ENCODE results near the gene SDC4. TPM values are rescaled to one million over a fixed set of nuclear protein-coding genes. Genes with fewer than 3 reads are reported as not detected.
A peak's percentile ranks its signal among the peaks of the same experiment; 100 is the strongest.

Gene SDC4
- total and polyA plus RNA-seq, 9 of the 15 experiments (the other 6 are each of a cell fraction or from before 2014, with no cell fraction given): 2.1 to 10.7 (median 6.3) TPM

DNA sequence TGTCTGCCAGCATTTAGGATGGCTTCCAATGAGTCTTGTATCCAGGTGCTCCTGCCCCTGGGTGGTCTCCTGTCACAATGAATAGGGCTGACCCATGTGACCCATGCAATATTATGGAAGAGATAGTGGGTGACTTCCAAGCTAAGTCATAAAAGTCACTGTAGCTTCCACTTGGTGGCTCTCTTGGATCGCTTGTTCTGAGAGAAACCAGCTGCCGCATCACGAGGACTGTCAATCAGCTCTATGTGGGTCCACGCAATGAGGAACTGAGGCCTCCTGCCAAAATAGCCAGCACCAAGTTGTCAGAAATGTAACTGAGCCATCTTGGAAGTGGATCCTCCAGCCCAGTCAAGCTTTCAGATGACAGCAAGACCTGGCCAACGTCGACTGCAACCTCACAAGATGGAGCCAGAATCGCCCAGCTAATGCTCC lies 25.3 kb downstream of the SDC4 start (continued):
- no peak for TF ChIP-seq CEBPG (CRISPR knock-in tag; IDR thresholded peaks at IDR 0.05)
- TF ChIP-seq CEBPG (tag; conservative IDR thresholded peaks at IDR 0.05 in 1 of 2, IDR thresholded peaks at IDR 0.05 in 1 of 2): no peak
- TF ChIP-seq ZFP30 (CRISPR knock-in tag; IDR thresholded peaks at IDR 0.05; ENCODE audit: borderline replicate concordance): no peak
- TF ChIP-seq RUNX1 (IDR thresholded peaks at IDR 0.05; ENCODE audit: low read depth): no peak
- no peak for TF ChIP-seq E2F3 (CRISPR knock-in tag; IDR thresholded peaks at IDR 0.05)
- TF ChIP-seq, protein P1, sequence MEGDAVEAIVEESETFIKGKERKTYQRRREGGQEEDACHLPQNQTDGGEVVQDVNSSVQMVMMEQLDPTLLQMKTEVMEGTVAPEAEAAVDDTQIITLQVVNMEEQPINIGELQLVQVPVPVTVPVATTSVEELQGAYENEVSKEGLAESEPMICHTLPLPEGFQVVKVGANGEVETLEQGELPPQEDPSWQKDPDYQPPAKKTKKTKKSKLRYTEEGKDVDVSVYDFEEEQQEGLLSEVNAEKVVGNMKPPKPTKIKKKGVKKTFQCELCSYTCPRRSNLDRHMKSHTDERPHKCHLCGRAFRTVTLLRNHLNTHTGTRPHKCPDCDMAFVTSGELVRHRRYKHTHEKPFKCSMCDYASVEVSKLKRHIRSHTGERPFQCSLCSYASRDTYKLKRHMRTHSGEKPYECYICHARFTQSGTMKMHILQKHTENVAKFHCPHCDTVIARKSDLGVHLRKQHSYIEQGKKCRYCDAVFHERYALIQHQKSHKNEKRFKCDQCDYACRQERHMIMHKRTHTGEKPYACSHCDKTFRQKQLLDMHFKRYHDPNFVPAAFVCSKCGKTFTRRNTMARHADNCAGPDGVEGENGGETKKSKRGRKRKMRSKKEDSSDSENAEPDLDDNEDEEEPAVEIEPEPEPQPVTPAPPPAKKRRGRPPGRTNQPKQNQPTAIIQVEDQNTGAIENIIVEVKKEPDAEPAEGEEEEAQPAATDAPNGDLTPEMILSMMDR (IDR thresholded peaks at IDR 0.05 in 2 of 3, conservative IDR thresholded peaks at IDR 0.05 in 1 of 3; ENCODE audit: insufficient read depth in 2 of 3, low read depth in 1 of 3, low read length in 3 of 3): peak; percentile 78 to 94 (median 81)
- TF ChIP-seq SMAD4 (CRISPR knock-in tag; conservative IDR thresholded peaks at IDR 0.05): peak; percentile 51; the same call in 1 of the 2 replicates
- no peak for TF ChIP-seq TFAM (CRISPR knock-in tag; conservative IDR thresholded peaks at IDR 0.05)
- TF ChIP-seq FOS (IDR thresholded peaks at IDR 0.05; ENCODE audit: extremely low read depth, insufficient read length): no peak
- no peak for TF ChIP-seq RNF2 (IDR thresholded peaks at IDR 0.05)
- no peak for TF ChIP-seq POLR2H (tag; IDR thresholded peaks at IDR 0.05; ENCODE audit: low read depth)
- no peak for TF ChIP-seq SREBF2 (CRISPR knock-in tag; IDR thresholded peaks at IDR 0.05)
- TF ChIP-seq, protein P2, sequence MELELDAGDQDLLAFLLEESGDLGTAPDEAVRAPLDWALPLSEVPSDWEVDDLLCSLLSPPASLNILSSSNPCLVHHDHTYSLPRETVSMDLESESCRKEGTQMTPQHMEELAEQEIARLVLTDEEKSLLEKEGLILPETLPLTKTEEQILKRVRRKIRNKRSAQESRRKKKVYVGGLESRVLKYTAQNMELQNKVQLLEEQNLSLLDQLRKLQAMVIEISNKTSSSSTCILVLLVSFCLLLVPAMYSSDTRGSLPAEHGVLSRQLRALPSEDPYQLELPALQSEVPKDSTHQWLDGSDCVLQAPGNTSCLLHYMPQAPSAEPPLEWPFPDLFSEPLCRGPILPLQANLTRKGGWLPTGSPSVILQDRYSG (tag; conservative IDR thresholded peaks at IDR 0.05; ENCODE audit: low read depth): no peak; the same call in 1 of the 2 replicates
- TF ChIP-seq, protein P3, sequence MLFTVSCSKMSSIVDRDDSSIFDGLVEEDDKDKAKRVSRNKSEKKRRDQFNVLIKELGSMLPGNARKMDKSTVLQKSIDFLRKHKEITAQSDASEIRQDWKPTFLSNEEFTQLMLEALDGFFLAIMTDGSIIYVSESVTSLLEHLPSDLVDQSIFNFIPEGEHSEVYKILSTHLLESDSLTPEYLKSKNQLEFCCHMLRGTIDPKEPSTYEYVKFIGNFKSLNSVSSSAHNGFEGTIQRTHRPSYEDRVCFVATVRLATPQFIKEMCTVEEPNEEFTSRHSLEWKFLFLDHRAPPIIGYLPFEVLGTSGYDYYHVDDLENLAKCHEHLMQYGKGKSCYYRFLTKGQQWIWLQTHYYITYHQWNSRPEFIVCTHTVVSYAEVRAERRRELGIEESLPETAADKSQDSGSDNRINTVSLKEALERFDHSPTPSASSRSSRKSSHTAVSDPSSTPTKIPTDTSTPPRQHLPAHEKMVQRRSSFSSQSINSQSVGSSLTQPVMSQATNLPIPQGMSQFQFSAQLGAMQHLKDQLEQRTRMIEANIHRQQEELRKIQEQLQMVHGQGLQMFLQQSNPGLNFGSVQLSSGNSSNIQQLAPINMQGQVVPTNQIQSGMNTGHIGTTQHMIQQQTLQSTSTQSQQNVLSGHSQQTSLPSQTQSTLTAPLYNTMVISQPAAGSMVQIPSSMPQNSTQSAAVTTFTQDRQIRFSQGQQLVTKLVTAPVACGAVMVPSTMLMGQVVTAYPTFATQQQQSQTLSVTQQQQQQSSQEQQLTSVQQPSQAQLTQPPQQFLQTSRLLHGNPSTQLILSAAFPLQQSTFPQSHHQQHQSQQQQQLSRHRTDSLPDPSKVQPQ (CRISPR knock-in tag; IDR thresholded peaks at IDR 0.05; ENCODE audit: borderline replicate concordance): no peak
- no peak for TF ChIP-seq HSF4 (CRISPR knock-in tag; IDR thresholded peaks at IDR 0.05; ENCODE audit: borderline replicate concordance)
- 0 out of 4 replicates have a peak, but pooled peaks of 1 of the 2 experiments have one; percentile 18 for TF ChIP-seq NRF1 (conservative IDR thresholded peaks at IDR 0.05 in 1 of 2, IDR thresholded peaks at IDR 0.05 in 1 of 2)
- TF ChIP-seq, protein P4, sequence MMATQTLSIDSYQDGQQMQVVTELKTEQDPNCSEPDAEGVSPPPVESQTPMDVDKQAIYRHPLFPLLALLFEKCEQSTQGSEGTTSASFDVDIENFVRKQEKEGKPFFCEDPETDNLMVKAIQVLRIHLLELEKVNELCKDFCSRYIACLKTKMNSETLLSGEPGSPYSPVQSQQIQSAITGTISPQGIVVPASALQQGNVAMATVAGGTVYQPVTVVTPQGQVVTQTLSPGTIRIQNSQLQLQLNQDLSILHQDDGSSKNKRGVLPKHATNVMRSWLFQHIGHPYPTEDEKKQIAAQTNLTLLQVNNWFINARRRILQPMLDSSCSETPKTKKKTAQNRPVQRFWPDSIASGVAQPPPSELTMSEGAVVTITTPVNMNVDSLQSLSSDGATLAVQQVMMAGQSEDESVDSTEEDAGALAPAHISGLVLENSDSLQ (IDR thresholded peaks at IDR 0.05): peak; percentile 98
- TF ChIP-seq JUN (IDR thresholded peaks at IDR 0.05; ENCODE audit: borderline replicate concordance, low read depth, low read length): no peak
- TF ChIP-seq JUN (CRISPR knock-in tag; IDR thresholded peaks at IDR 0.05; ENCODE audit: borderline replicate concordance): no peak
- no peak for TF ChIP-seq TCF3 (CRISPR knock-in tag; IDR thresholded peaks at IDR 0.05)
- TF ChIP-seq CAMTA2 (CRISPR knock-in tag; conservative IDR thresholded peaks at IDR 0.05): no peak
- no peak for TF ChIP-seq NR2C1 (IDR thresholded peaks at IDR 0.05)
- peak; percentile 47; the same call in 1 of the 2 replicates for TF ChIP-seq NR2C1 (tag; IDR thresholded peaks at IDR 0.05)

Data from K562 (cell line).